Vagina (tissue), 2 donors: ENCODE measurements around the gene VENTX. TPM values are rescaled to one million over a fixed set of nuclear protein-coding genes. Genes with fewer than 3 reads are reported as not detected.

ENCODE experiments used
- DNase-seq, 2 donors: peaks; one replicate each; pipeline ENCODE4 v3.0.0-alpha.2; 2017; ENCODE audit errors: extremely low spot score in 2 of 2
- H3K27ac ChIP-seq: fragments of 200-600 bp; sonication (generic); one replicate; pipeline ENCODE4 v1.5.1; 2019
- H3K27me3 ChIP-seq: fragments of 200-600 bp; sonication (generic); one replicate; pipeline ENCODE4 v1.5.1; 2019
- H3K36me3 ChIP-seq, 2 donors: fragments of 200-600 bp; sonication (generic); one replicate each; pipeline ENCODE4 v1.5.1; 2017 to 2019
- H3K4me1 ChIP-seq: fragments of 200-600 bp; sonication (generic); one replicate; pipeline ENCODE4 v1.5.1; 2019
- H3K4me3 ChIP-seq, 2 donors: fragments of 200-600 bp; sonication (generic); 1 replicate in 1 of 2; 2 replicates in 1 of 2; pipeline ENCODE4 v1.5.1; 2016 to 2019
- H3K9me3 ChIP-seq: fragments of 200-600 bp; sonication (generic); one replicate; pipeline ENCODE4 v1.5.1; 2019
- CTCF ChIP-seq, 3 experiments: fragments of 450-650 bp in 2 of 3; fragments of 200-600 bp in 1 of 3; sonication (generic) in 1 of 3; IDR thresholded peaks; one replicate each; pipeline ENCODE4 v1.5.1; 2017 to 2019; ENCODE audit warnings: antibody characterized with exemption in 3 of 3, mild to moderate bottlenecking in 2 of 3, moderate library complexity in 2 of 3
- POLR2A ChIP-seq, 2 donors: fragments of 450-650 bp; IDR thresholded peaks; one replicate each; pipeline ENCODE4 v1.6.1; 2017; ENCODE audit warnings: antibody characterized with exemption in 2 of 2, mild to moderate bottlenecking in 2 of 2, moderate library complexity in 2 of 2
- POLR2AphosphoS5 ChIP-seq, 2 donors: sonication (generic); formaldehyde crosslinking; IDR thresholded peaks; one replicate each; pipeline ENCODE4 v1.9.0; 2017; ENCODE audit warnings: antibody characterized with exemption in 2 of 2, mild to moderate bottlenecking in 2 of 2, low read depth in 1 of 2; ENCODE audit not compliant: insufficient read depth in 1 of 2
- intact Hi-C: fragments of 100-400 bp; cut with DNase I; formaldehyde crosslinking; loops from one replicate; pipeline ENCODE4 v1.15.1; 2023
- total RNA-seq: library from RNA; depleted of rRNA; stranded (reverse); fragments of >200 nt; gene quantifications from one replicate; pipeline ENCODE4 v1.2.3, GENCODE V29; 2016

Gene VENTX
- total RNA-seq, 1 donor from 2014 or later: 0.98 TPM

GRCh38 chr10:133190225-133190624, 47.4 kb upstream of the VENTX start:
- H3K36me3 ChIP-seq: no peaks in the 10 kb centered on the region
- H3K9me3 ChIP-seq: no peaks in the 10 kb centered on the region
- TF ChIP-seq POLR2A (IDR thresholded peaks at IDR 0.05) (no peak), POLR2AphosphoS5 (IDR thresholded peaks at IDR 0.05; ENCODE audit: insufficient read depth in 1 of 2, low read depth in 1 of 2) (no peak), CTCF (IDR thresholded peaks at IDR 0.05) (no peak)
- H3K27ac ChIP-seq: no peak overlapping the region
- H3K4me1 ChIP-seq: no peaks in the 10 kb centered on the region
- no peak for DNase-seq
- H3K4me3 ChIP-seq: no peak overlapping the region
- no peaks in the 10 kb centered on the region for H3K27me3 ChIP-seq
- intact Hi-C loops: no loop called here

GRCh38 chr10:133191651-133192050, 46.0 kb upstream of the VENTX start:
- Histone ChIP-seq H3K9me3 (no peaks in the 10 kb centered on the region), H3K27ac (no peak overlapping the region), H3K36me3 (no peaks in the 10 kb centered on the region), H3K4me3 (no peak overlapping the region), H3K27me3 (no peaks in the 10 kb centered on the region), H3K4me1 (no peaks in the 10 kb centered on the region)
- intact Hi-C loops: no loop called here
- no peak for DNase-seq
- no peak for TF ChIP-seq CTCF (IDR thresholded peaks at IDR 0.05)
- no peak for TF ChIP-seq POLR2A (IDR thresholded peaks at IDR 0.05)
- no peak for TF ChIP-seq POLR2AphosphoS5 (IDR thresholded peaks at IDR 0.05; ENCODE audit: insufficient read depth in 1 of 2, low read depth in 1 of 2)

GRCh38 chr10:133194151-133194550, 43.5 kb upstream of the VENTX start:
- no peak for TF ChIP-seq POLR2AphosphoS5 (IDR thresholded peaks at IDR 0.05; ENCODE audit: insufficient read depth in 1 of 2, low read depth in 1 of 2)
- no peak for TF ChIP-seq CTCF (IDR thresholded peaks at IDR 0.05)
- no peak for TF ChIP-seq POLR2A (IDR thresholded peaks at IDR 0.05)
- no peaks in the 10 kb centered on the region for H3K36me3 ChIP-seq
- no peaks in the 10 kb centered on the region for H3K27me3 ChIP-seq
- no peak overlapping the region for H3K27ac ChIP-seq
- H3K9me3 ChIP-seq: no peaks in the 10 kb centered on the region
- no peak for DNase-seq
- H3K4me3 ChIP-seq: no peak overlapping the region
- intact Hi-C loops: no loop called here
- no peaks in the 10 kb centered on the region for H3K4me1 ChIP-seq

- no peaks in the 10 kb centered on the region for H3K27me3 ChIP-seq
- H3K4me3 ChIP-seq: no peak overlapping the region
- no peaks in the 10 kb centered on the region for H3K36me3 ChIP-seq
- no peaks in the 10 kb centered on the region for H3K9me3 ChIP-seq
- no peak for DNase-seq
- intact Hi-C loops: no loop called here
- no peak for TF ChIP-seq CTCF (IDR thresholded peaks at IDR 0.05)
- TF ChIP-seq POLR2A (IDR thresholded peaks at IDR 0.05): no peak
- no peak for TF ChIP-seq POLR2AphosphoS5 (IDR thresholded peaks at IDR 0.05; ENCODE audit: insufficient read depth in 1 of 2, low read depth in 1 of 2)
- H3K4me1 ChIP-seq: no peaks in the 10 kb centered on the region
- no peak overlapping the region for H3K27ac ChIP-seq
Measured at GRCh38 chr10:133195096-133195495, 42.6 kb upstream of the VENTX start.

- H3K4me1 ChIP-seq: no peaks in the 10 kb centered on the region
- H3K4me3 ChIP-seq: no peak overlapping the region
- no peaks in the 10 kb centered on the region for H3K9me3 ChIP-seq
- no peaks in the 10 kb centered on the region for H3K36me3 ChIP-seq
- DNase-seq: no peak
- H3K27me3 ChIP-seq: no peaks in the 10 kb centered on the region
- intact Hi-C loops: no loop called here
- TF ChIP-seq POLR2AphosphoS5 (IDR thresholded peaks at IDR 0.05; ENCODE audit: insufficient read depth in 1 of 2, low read depth in 1 of 2): no peak
- TF ChIP-seq POLR2A (IDR thresholded peaks at IDR 0.05): no peak
- TF ChIP-seq CTCF (IDR thresholded peaks at IDR 0.05): no peak
- no peak overlapping the region for H3K27ac ChIP-seq
Measured at GRCh38 chr10:133195611-133196010, 42.0 kb upstream of the VENTX start.
